Transverse colon (tissue), 3 donors: ENCODE results near the gene STAT5A.

Source experiments
- CTCF ChIP-seq, 5 experiments: fragments of 200-600 bp in 3 of 5; fragments of 450-650 bp in 2 of 5; sonication (generic) in 3 of 5; IDR thresholded peaks; 1 replicate in 2 of 5; 2 replicates in 3 of 5; pipeline ENCODE4 v1.5.1; 2016 to 2017; ENCODE audit warnings: antibody characterized with exemption in 5 of 5, inconsistent platforms in 3 of 5, mild to moderate bottlenecking in 2 of 5, moderate library complexity in 1 of 5
- POLR2A ChIP-seq: fragments of 450-650 bp; IDR thresholded peaks from one replicate; pipeline ENCODE4 v1.6.1; 2016; ENCODE audit warnings: antibody characterized with exemption, mild to moderate bottlenecking, moderate library complexity

GRCh38 chr17:42325026-42325425, 36.7 kb downstream of the STAT5A start:
- TF ChIP-seq CTCF (IDR thresholded peaks at IDR 0.05) (no peak), POLR2A (no peak)
